Medulla oblongata (tissue), 1 donor: ENCODE results near the gene BTBD16.
A peak's percentile ranks its signal among the peaks of the same experiment; 100 is the strongest.

ENCODE experiments used
- DNase-seq: peaks from one replicate; pipeline ENCODE4 v3.0.0-alpha.2; 2015; ENCODE audit errors: extremely low spot score

Gene BTBD16

DNA sequence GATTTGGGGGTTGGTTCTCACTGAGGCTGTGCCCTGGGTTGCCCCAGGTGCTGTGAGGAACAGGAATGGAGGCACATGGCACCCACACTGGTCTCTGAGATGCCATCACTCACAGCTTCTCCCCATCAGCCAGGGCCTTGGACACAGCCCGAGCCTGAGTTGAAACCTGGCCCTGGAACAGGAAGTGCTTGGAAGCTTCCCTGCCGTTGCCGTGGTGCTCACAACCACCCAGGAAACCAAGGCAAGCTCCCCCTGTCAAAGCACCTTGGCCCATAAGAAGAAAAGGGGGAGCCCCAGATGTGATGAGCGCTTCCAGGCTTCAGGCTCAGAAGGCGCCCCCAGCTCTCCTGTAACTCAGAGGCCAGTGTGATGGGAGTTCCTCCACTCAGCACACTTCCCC lies at the start of gene BTBD16:
Gene BTBD16 (plus strand): TSS at position 221 of the 400 bp plus-strand sequence. CDS start 3,786 bp downstream, outside the sequence.
- DNase-seq = peak; percentile 25

DNA sequence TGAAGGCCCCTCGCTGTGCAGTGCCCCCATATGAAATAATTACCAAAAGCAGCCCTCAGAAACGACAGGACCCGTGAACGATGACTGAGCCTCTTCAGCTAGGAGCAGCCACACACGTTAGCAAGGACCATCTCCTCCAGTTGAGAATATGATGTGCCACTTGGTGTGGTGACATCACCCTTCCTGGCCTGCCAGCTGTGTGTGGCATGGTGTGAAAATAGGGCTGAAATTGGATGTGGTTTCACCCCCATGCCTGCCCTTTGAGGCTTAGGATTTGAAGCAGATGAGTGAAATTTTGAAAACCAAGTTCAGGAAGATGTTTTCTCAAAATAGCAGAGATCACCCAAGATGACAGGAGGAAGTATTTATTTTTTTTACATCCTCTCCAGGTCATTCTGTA lies 49.1 kb upstream of the BTBD16 start:
- no peak for DNase-seq

GRCh38 chr10:122222638-122223037 lies 48.5 kb upstream of the BTBD16 start:
- no peak for DNase-seq

GRCh38 chr10:122224159-122224558 lies 46.9 kb upstream of the BTBD16 start:
- DNase-seq = no peak

GRCh38 chr10:122225330-122225729 lies 45.8 kb upstream of the BTBD16 start:
- no peak for DNase-seq

GRCh38 chr10:122227754-122228153 lies 43.3 kb upstream of the BTBD16 start:
- DNase-seq = no peak

DNA sequence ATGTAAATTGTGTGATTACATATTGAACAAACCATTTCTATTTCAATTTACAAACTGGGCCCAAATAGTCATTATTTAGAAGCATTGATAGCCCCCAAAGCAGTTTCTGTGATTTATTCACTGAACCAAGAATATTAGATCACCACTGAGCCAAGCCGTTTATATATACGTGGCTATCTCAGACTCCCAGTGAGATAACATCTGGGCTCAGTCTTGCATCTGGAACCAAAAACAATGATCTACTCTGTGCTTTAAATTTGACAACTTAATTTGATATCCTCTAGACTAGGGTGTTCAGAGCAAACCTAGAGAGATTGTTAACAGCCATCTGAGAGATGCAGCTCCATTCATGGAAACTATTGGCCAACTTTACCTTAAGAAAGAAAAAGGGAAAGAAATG lies 41.4 kb upstream of the BTBD16 start:
- no peak for DNase-seq

GRCh38 chr10:122230222-122230621 lies 40.9 kb upstream of the BTBD16 start:
- no peak for DNase-seq

GRCh38 chr10:122232769-122233168 lies 38.3 kb upstream of the BTBD16 start:
- no peak for DNase-seq

- DNase-seq = no peak
Measured at GRCh38 chr10:122233857-122234348, 37.2 kb upstream of the BTBD16 start.

- no peak for DNase-seq
Measured at GRCh38 chr10:122234416-122234815, 36.7 kb upstream of the BTBD16 start.

DNA sequence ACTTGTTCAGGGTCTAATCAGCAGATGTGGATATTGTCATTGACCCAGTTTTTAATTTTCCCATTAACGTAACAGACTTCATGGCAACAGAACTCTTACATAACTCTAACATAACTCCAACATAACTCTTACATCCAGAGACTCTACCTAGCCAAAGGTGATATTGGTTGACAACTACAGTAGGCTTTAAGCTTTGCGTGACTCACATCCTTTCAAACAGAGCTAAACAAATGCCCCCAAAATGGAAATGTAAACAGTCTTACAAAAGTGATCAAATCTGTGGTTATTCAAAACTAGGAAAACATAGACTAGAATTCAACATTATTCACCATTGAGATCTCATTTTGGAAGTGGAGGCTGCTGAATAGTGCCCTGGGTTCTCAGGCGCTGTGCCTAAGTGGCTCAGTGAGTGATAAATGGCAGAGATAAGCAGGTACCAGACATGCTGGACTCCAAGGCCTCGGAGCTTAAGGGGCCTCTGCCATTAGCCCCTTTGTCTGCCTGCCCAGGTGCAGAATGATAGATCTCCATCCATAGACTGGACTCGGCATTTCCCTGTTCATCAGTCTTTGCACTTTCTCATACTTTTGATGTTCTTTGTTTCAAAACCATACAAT lies 34.3 kb upstream of the BTBD16 start:
- DNase-seq = no peak

GRCh38 chr10:122237331-122237990 lies 33.6 kb upstream of the BTBD16 start:
- DNase-seq = no peak

GRCh38 chr10:122239578-122240257 lies 31.4 kb upstream of the BTBD16 start:
- no peak for DNase-seq

DNA sequence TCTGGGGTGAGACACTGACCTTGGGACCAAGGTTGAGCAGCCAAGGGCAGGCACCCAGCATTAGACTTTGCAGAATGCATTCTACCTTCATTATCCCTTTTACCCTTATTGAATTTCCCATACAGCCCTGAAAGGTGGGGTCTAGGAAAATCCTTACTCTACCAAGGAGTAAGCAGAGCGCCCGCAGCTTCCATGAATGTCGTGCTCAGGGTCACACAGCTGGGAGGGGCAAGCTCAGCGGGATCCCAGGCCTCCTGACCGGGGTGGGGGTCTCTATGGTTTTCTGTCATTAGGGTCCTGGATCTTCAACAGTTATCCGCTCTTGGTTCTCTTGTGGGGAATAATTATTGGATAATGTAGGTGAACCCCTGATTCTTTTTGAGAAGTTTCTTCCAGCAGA lies 30.7 kb upstream of the BTBD16 start:
- no peak for DNase-seq

- no peak for DNase-seq
Measured at GRCh38 chr10:122241836-122242235, 29.3 kb upstream of the BTBD16 start.

DNA sequence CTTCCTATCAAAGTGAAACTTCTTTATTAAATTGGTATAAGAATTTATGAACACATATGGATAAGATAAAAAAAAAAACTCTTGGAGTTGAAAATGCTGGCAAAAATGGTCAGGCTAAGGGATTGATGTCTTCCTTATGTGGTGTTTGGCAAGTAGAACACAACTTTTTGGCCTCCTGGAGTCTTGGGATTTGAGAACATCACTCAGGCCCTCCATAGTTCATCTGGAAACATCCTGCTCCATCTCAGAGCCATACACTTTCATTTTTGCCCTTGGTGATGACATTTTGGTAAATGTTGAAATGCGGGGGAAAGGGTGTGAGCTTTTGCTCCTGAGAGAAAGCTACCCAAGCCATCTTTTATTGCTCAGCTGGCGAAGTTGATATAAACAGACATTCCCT lies 27.5 kb upstream of the BTBD16 start:
- no peak for DNase-seq

DNA sequence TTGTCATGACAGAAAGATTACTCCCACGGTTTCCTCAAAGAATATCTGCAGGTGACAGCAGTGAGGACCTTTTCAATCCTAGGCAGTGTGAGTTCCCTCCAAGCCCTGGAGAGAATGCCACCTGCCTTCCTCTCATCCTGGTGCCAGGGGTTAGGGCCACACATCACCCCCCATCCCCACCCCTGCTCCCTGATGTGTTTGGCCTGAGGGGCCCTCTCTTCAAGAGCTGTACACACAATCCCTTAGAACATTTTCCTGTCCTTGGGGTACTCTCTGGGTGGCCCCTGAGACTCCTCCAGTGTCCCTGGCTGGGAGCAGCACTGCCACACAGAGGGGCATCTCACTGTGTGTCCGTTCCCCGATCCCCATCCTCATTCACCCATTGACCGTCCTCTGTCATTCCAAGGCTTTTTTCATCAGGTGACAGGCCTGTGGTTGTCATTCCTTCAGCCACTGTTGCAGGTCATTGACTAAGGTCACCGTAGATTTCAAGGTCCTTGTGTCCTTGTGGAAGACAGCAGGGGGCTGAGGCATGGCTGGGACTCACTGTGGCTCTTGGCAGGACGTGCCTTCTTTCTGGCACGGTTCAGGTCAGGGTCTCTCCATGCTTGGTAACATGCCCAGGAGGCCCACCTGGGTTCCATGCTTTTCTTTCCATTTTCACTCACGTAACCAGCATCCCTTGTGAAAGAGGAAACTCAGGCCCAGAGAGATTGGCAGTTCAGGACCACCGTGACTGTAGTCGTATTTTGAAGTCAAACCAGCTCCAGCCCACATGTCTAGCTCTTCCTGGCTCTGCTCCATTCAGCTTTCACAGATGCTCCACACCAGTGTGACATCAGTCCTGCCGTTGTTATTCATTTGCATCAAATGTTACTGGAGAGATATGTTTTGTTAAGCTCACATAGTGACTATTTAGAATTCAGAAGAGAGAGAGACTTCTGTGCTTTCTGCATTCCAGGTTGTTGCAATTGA lies 26.8 kb upstream of the BTBD16 start:
- DNase-seq = no peak

DNA sequence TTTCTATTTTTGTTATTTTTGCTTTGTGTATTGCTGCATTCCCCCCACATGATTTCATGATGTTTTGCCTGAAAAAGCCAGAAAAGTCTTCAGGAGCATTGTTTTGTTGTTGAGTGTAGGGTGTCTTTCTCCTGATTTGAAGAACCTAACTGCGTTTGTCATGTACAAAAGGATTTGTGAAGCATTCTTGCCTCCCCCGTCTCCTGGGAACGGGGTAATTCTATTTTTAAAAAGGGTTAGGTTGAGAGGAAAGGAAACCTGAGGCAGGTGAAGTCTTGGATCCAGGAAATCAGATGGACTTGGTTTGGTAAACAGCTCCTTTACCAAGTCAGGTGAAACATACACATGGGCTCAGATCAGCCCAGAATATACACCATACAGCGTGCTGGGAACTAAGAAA lies 26.0 kb upstream of the BTBD16 start:
- DNase-seq = no peak

DNA sequence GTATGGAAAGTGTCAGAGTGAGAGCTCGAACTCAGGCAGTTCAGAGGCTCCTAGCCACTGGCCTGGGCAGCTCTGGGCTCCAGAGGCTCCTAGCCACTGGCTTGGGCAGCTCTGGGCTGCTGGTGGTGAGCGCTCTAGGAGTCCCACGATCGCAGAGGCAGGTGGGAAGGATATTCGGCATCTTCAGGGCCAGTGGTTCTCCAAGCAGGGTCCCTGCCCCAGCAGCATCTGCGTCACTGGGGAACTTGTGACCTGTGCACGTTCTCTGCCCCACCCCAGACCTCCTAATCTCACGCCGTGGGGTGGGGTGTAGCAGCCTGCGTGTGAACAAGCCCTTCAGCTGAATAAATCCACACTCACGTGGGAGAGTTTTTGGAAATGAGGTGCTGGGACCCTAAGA lies 25.2 kb upstream of the BTBD16 start:
- no peak for DNase-seq

DNA sequence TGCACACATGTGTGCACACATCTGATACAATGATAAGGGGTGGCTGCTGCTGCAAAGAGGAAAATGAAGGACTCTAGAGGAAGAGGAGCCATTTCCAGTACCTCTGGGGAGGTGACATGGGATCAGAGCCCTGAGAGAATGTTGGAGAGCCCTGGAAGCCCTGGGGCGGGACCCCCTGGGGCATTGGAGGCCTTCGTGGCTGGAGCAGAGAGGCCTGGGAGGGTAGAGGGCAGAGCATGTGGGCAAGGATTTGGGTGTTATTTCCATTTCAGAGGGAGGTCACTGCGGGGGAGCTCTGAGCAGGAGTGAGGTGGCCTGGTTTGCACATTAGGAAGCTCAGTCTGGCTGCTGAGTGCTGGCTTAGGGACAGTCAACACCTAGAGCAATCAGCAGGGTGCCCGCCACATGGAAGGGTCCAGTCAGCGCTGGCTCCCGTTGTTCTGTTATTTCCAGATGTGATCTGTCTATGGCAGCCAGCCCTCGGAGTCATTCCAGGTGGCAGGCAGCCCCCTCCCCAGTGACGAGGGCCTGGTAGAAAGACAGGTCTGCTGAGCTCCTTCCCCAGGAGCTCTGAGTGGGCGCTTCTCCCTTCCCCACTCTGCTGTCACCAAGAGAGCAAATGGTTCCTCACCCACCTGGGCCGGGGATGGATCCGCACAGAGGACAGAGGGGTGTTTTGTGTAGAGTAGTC lies 24.1 kb upstream of the BTBD16 start:
- DNase-seq = no peak
